Motor neuron (in vitro differentiated cells): ENCODE results near the gene CHN1. TPM values are rescaled to one million over a fixed set of nuclear protein-coding genes. Genes with fewer than 3 reads are reported as not detected.
A peak's percentile ranks its signal among the peaks of the same experiment; 100 is the strongest.

ENCODE experiments used
- ATAC-seq, 8 experiments: fragments of 200-7000 bp; cut with Tn5 transposase; replicated peaks in 6 of 8; 2 replicates each; pipeline ENCODE4 v1.8.0; 2021; ENCODE audit warnings: mild to moderate bottlenecking in 8 of 8, moderate library complexity in 8 of 8
- H3K27ac ChIP-seq, 2 donors: fragments of 250-450 bp; sonication (Bioruptor Pico); 2 replicates each; pipeline ENCODE4 v1.9.0; 2021; ENCODE audit warnings: antibody characterized with exemption in 2 of 2, mild to moderate bottlenecking in 2 of 2, moderate library complexity in 1 of 2
- H3K4me1 ChIP-seq, 2 donors: fragments of 250-450 bp; sonication (Bioruptor Pico); replicated peaks in 1 of 2; 2 replicates each; pipeline ENCODE4 v1.6.1; 2021; ENCODE audit warnings: antibody characterized with exemption in 2 of 2, mild to moderate bottlenecking in 2 of 2, moderate library complexity in 1 of 2
- H3K4me3 ChIP-seq, 5 donors: fragments of 250-450 bp; sonication (Bioruptor Pico); 2 replicates each; pipeline ENCODE4 v1.9.0; 2021; ENCODE audit warnings: antibody characterized with exemption in 5 of 5, mild to moderate bottlenecking in 5 of 5, moderate library complexity in 4 of 5
- WGBS, 10 experiments: fragments of 450-650 bp; shearing (Covaris generic); methylation state at CpG; one replicate each; pipeline ENCODE4 v1.0.0; 2022; 5-methylcytosine and 5-hydroxymethylcytosine counted together
- in situ Hi-C, 9 experiments: fragments of 400-800 bp; cut with MboI; loops; one replicate each; pipeline ENCODE4 v1.15.0; 2021; ENCODE audit warnings: low sequenced_read_pairs in 9 of 9, low pct_unique_long_range_greater_than_20kb in 2 of 9; ENCODE audit not compliant: unreplicated experiment in 9 of 9
- total RNA-seq, 8 experiments: library from RNA; unstranded; fragments of 300-600 nt; gene quantifications; 2 replicates each; pipeline versions ENCODE4 v1.2.3 to v1.2.4, GENCODE V29; 2022

The CHN1 gene
- total RNA-seq, 8 experiments from 2014 or later = 82.3 to 257 (median 108) TPM

DNA sequence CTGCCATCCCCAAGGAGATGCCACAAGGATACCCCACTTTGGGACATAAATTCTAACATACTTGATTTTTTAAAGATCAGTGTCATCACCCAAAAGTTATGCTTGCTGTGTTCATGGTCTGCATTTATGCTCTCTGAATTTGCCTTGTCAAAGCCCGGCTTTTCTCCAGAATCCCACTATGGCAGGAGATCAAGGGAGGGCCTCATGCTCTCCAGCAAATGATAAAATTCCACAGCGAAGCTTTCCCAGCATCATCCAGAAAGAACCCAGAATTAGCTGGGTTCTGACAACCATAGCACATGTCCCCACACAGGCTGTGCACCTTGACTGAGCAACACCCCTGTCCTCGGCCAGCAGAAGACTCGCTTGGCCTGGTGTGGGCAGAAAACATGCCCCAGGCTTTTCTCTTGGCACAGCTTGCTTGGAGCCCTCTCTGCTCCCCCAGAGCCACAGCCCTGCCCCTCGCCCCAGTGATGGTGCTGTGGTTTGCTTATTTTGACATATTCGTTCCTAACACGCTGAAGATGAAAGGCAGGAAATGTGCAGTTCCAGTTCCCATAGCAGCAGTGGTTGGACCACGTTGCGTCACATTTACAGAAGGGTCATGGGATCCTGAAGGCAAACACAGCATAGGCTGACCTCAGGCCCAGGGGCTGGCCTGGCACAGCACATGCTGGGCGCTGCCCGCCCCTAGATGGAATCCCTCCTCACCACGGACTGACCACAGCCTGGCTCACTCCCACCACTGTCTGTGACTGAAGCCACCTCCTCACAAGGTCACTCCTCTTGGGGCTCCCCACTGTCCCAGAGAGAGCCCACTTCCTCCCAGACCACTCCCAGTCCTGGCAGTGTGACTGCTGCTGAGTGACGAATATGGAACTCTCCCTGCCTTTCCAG lies 226.8 kb downstream of the CHN1 start:
- 20 to 100% (median 91%) methylated on average over 1 to 10 of the region's 13 CpGs; no CpG with 5 or more reads in 2 of the 10 experiments for WGBS, 10 experiments
- no peak overlapping the region for H3K27ac ChIP-seq
- peaks cover 36 to 41% of the 10 kb centered on the region in 2 donors for H3K4me1 ChIP-seq
- in situ Hi-C loops = loop anchor here in 2 of 9 experiments (10.0 kb wide), 1 partner anchor 206 kb away; no protein-coding TSS in a partner anchor
- ATAC-seq = peak in 7 of 8 experiments; percentile 15 to 96 (median 58)
- H3K4me3 ChIP-seq = no peak overlapping the region

DNA sequence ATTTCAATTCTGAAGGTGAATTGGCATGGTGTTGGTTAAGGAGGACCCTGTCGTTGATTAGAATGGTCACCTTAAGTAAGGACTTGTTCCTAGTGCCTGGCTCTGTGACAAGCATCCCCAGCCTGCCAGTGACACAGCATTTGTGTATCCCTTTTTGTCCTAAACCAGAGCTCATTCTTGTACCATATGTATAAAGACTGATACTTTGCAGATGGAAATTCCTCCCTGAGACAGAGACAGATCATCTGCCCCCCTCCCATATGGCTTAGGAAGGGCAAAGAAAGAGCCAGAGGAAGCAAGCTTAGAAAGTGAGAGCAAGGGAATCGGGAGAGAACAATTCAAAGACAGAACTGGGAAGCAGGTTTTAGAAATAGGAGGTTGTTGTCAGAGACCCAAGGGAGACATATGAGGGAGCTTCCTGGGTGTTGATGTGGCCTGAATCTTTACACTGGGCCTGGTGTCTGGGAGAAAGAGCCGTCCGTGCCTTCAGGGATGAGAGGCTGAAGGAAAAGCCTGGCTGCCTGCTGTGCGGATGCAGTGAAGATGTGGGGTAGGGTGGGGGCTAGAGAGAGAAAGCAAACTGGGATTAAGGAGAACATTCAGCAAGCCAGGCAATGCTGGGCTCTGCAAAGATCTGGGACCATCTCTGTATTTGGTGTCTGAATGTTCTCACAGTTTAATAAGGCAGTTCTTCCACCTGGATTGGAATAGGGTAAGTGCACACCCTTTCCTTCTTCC lies 227.7 kb downstream of the CHN1 start:
- in situ Hi-C loops = loop anchor here in 2 of 9 experiments (10.0 kb wide), 1 partner anchor 207 kb away; no protein-coding TSS in a partner anchor
- Histone ChIP-seq H3K4me1 (peaks cover 44 to 49% of the 10 kb centered on the region in 2 donors), H3K4me3 (no peak overlapping the region), H3K27ac (no peak overlapping the region)
- WGBS, 10 experiments = 6 to 100% (median 48%) methylated on average over 1 to 3 of the region's 5 CpGs; no CpG with 5 or more reads in 4 of the 10 experiments
- peak in 3 of 8 experiments; percentile 32 to 54 (median 33) for ATAC-seq

GRCh38 chr2:174776675-174777074 lies 228.5 kb downstream of the CHN1 start:
- H3K4me1 ChIP-seq = peaks cover 46 to 55% of the 10 kb centered on the region in 2 donors
- ATAC-seq = no peak
- in situ Hi-C loops = loop anchor here in 2 of 9 experiments (10.0 kb wide), 1 partner anchor 208 kb away; no protein-coding TSS in a partner anchor
- WGBS, 10 experiments = 20 to 100% (median 68%) methylated on average over 1 to 3 of the region's 3 CpGs; no CpG with 5 or more reads in 3 of the 10 experiments
- no peak overlapping the region for H3K27ac ChIP-seq
- no peak overlapping the region for H3K4me3 ChIP-seq

- in situ Hi-C loops = loop anchor here in 2 of 9 experiments (10.0 kb wide), 1 partner anchor 209 kb away; no protein-coding TSS in a partner anchor
- 46 to 100% (median 92%) methylated on average over 1 to 5 of the region's 6 CpGs; no CpG with 5 or more reads in 1 of the 10 experiments for WGBS, 10 experiments
- H3K27ac ChIP-seq = no peak overlapping the region
- H3K4me1 ChIP-seq = peaks cover 49 to 59% of the 10 kb centered on the region in 2 donors
- H3K4me3 ChIP-seq = no peak overlapping the region
- ATAC-seq = no peak
Measured at GRCh38 chr2:174776223-174776622, 229.0 kb downstream of the CHN1 start.

- in situ Hi-C loops = loop anchor here in 2 of 9 experiments (10.0 kb wide), 1 partner anchor 209 kb away; no protein-coding TSS in a partner anchor
- no peak for ATAC-seq
- Histone ChIP-seq H3K4me1 (peaks cover 53 to 66% of the 10 kb centered on the region in 2 donors), H3K4me3 (no peak overlapping the region), H3K27ac (no peak overlapping the region)
- 69 to 100% (median 89%) methylated on average over 1 to 4 of the region's 5 CpGs; no CpG with 5 or more reads in 4 of the 10 experiments for WGBS, 10 experiments
Measured at GRCh38 chr2:174775571-174775980, 229.6 kb downstream of the CHN1 start.

DNA sequence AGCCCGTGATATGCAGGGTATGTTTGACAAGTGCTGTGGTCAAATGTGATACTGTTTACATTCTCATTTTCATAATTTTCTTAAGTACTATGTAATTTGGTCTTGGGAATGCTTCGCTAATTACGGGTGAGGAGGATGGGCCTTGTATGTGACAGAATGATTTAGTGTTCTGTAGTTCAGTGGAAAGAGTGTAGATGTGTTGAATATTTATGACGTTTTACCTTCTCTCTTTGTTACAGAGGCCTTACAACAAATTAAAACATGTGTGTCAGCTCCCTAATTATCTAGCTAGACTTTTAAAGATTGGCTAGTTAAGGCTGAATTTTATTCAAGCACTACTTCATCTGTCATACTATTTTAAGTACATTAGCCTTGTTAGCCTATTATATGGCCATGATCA lies 230.3 kb downstream of the CHN1 start:
- H3K4me3 ChIP-seq = no peak overlapping the region
- peaks cover 50 to 63% of the 10 kb centered on the region in 2 donors for H3K4me1 ChIP-seq
- no peak for ATAC-seq
- no peak overlapping the region for H3K27ac ChIP-seq
- in situ Hi-C loops = loop anchor here in 7 of 9 experiments (10.0 to 25.0 kb wide), 2 partner anchors 210 to 212 kb away; no protein-coding TSS in a partner anchor
- 70 to 100% (median 86%) methylated on average over 1 to 4 of the region's 4 CpGs; no CpG with 5 or more reads in 1 of the 10 experiments for WGBS, 10 experiments

GRCh38 chr2:174773215-174773614 lies 232.0 kb downstream of the CHN1 start:
- H3K4me3 ChIP-seq = no peak overlapping the region
- in situ Hi-C loops = loop anchor here in 7 of 9 experiments (10.0 to 25.0 kb wide), 2 partner anchors 212 to 214 kb away; no protein-coding TSS in a partner anchor
- peaks cover 34 to 50% of the 10 kb centered on the region in 2 donors for H3K4me1 ChIP-seq
- H3K27ac ChIP-seq = peak overlapping the region; percentile 92 to 96
- WGBS, 10 experiments = 0 to 100% (median 65%) methylated on average over 1 to 2 of the region's 2 CpGs; no CpG with 5 or more reads in 1 of the 10 experiments
- no peak for ATAC-seq

DNA sequence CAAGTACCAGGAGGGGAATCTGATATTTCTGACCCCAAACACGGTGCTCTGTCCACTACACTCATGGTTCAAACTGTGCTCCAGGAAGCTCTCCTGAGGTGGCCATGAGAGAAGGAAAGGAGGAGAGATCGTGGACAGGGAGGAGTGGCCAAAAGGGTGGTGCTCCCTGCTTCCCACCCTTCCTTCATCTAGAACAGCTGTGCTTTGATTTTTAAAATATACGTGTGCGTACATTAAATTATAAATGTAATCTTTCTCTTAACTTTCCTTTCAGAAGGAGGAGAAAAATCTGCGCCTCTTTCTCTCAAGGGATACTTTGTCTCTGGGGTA lies 232.7 kb downstream of the CHN1 start:
- peak in 3 of 8 experiments; percentile 3 to 20 (median 3) for ATAC-seq
- H3K4me1 ChIP-seq = peaks cover 26 to 42% of the 10 kb centered on the region in 2 donors

GRCh38 chr2:174771631-174772471 lies 233.3 kb downstream of the CHN1 start:
- peak; percentile 92 to 98 (median 94) for ATAC-seq
- Histone ChIP-seq H3K27ac (peak overlapping the region; percentile 92 to 96), H3K4me1 (peaks cover 21 to 36% of the 10 kb centered on the region in 2 donors), H3K4me3 (peak overlapping the region; percentile 9 to 32 (median 20))
- whole genome bisulfite sequencing, 10 experiments = 0 to 93% (median 17%) methylated on average over 1 to 10 of the region's 14 CpGs; no CpG with 5 or more reads in 2 of the 10 experiments
- in situ Hi-C loops = loop anchor here in 7 of 9 experiments (10.0 to 25.0 kb wide), 2 partner anchors 213 to 215 kb away; no protein-coding TSS in a partner anchor

More for the DNA sequence above, 232.7 kb downstream of the CHN1 start:
- peak overlapping the region in 3 of 5 donors; percentile 9 to 32 (median 20) for H3K4me3 ChIP-seq
- H3K27ac ChIP-seq = peak overlapping the region; percentile 92 to 96
- in situ Hi-C loops = loop anchor here in 7 of 9 experiments (10.0 to 25.0 kb wide), 2 partner anchors 212 to 215 kb away; no protein-coding TSS in a partner anchor
- WGBS, 10 experiments = 0 to 100% (median 36%) methylated on average over 1 to 5 of the region's 5 CpGs; no CpG with 5 or more reads in 1 of the 10 experiments

GRCh38 chr2:174771136-174771535 lies 234.0 kb downstream of the CHN1 start:
- peaks cover 18 to 36% of the 10 kb centered on the region in 2 donors for H3K4me1 ChIP-seq
- in situ Hi-C loops = loop anchor here in 7 of 9 experiments (10.0 to 25.0 kb wide), 2 partner anchors 214 to 216 kb away; no protein-coding TSS in a partner anchor
- peak overlapping the region; percentile 92 to 96 for H3K27ac ChIP-seq
- H3K4me3 ChIP-seq = peak overlapping the region in 2 of 5 donors; percentile 20 to 32
- WGBS, 10 experiments = 8 to 83% (median 35%) methylated on average over 1 to 3 of the region's 3 CpGs
- peak in 1 of 8 experiments; percentile 14 for ATAC-seq

DNA sequence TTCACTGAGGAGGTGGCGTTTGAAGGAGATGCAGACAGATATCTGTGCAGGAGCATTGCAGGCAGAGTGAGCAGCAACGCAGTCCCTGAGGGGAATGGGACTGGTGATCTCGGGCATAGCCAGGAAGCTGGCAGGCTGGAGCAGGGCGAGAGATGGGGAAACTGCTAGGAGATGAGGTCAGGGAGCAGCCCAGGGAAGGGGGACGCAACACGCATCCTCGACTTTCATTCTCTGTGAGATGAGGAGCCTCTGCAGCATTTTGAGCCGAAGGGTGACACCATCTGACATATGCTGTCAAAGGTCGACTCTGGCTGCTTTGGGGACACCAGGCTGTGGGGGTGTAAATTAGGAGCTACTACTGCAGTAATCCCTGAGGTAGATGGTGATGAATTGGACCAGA lies 236.6 kb downstream of the CHN1 start:
- in situ Hi-C loops = loop anchor here in 6 of 9 experiments (10.0 to 25.0 kb wide), 2 partner anchors 216 to 219 kb away; no protein-coding TSS in a partner anchor
- 60 to 100% (median 90%) methylated on average over 1 to 5 of the region's 9 CpGs; no CpG with 5 or more reads in 3 of the 10 experiments for WGBS, 10 experiments
- Histone ChIP-seq H3K4me3 (no peak overlapping the region), H3K4me1 (peaks cover 18 to 28% of the 10 kb centered on the region in 2 donors), H3K27ac (no peak overlapping the region)
- no peak for ATAC-seq
